WTC11 (cell line): ENCODE results near the gene NKAP.

Source experiments
- CREM ChIP-seq: sonication (generic); formaldehyde crosslinking; IDR thresholded peaks from 2 replicates; pipeline ENCODE4 v1.8.1; 2022; ENCODE audit warnings: mild to moderate bottlenecking, missing genetic modification reagents, moderate library complexity
- GTF2I ChIP-seq: fragments of 250-450 bp; sonication (Bioruptor Pico); conservative IDR thresholded peaks from 2 replicates; pipeline ENCODE4 v1.4.0; 2021; ENCODE audit warnings: mild to moderate bottlenecking
- RELA ChIP-seq: sonication (generic); formaldehyde crosslinking; IDR thresholded peaks from 2 replicates; pipeline ENCODE4 v1.8.1; 2022; ENCODE audit warnings: missing genetic modification reagents, mild to moderate bottlenecking, borderline replicate concordance
- ZNF416 ChIP-seq: fragments of 250-450 bp; sonication (Bioruptor Pico); IDR thresholded peaks from 2 replicates; pipeline ENCODE4 v1.9.0; 2021; ENCODE audit warnings: mild to moderate bottlenecking, inconsistent platforms
- TF ChIP-seq, protein P1 (sequence below): sonication (generic); formaldehyde crosslinking; IDR thresholded peaks from 2 replicates; pipeline ENCODE4 v1.8.1; 2023; ENCODE audit warnings: mild to moderate bottlenecking, missing genetic modification reagents
- TF ChIP-seq, protein P2 (sequence below): sonication (generic); formaldehyde crosslinking; IDR thresholded peaks from 2 replicates; pipeline ENCODE4 v1.8.0; 2022; ENCODE audit warnings: mild to moderate bottlenecking, missing genetic modification reagents
- TF ChIP-seq, protein P3 (sequence below): fragments of 200-600 bp; IDR thresholded peaks from 2 replicates; pipeline ENCODE4 v1.8.0; 2022; ENCODE audit warnings: antibody characterized with exemption
- TF ChIP-seq, protein P4 (sequence below): sonication (generic); formaldehyde crosslinking; IDR thresholded peaks from 2 replicates; pipeline ENCODE4 v1.8.1; 2023; ENCODE audit warnings: mild to moderate bottlenecking, moderate library complexity, missing genetic modification reagents
- TF ChIP-seq, protein P5 (sequence below): sonication (generic); formaldehyde crosslinking; IDR thresholded peaks from 2 replicates; pipeline ENCODE4 v1.8.1; 2022; ENCODE audit warnings: mild to moderate bottlenecking, missing genetic modification reagents, moderate library complexity, borderline replicate concordance

DNA sequence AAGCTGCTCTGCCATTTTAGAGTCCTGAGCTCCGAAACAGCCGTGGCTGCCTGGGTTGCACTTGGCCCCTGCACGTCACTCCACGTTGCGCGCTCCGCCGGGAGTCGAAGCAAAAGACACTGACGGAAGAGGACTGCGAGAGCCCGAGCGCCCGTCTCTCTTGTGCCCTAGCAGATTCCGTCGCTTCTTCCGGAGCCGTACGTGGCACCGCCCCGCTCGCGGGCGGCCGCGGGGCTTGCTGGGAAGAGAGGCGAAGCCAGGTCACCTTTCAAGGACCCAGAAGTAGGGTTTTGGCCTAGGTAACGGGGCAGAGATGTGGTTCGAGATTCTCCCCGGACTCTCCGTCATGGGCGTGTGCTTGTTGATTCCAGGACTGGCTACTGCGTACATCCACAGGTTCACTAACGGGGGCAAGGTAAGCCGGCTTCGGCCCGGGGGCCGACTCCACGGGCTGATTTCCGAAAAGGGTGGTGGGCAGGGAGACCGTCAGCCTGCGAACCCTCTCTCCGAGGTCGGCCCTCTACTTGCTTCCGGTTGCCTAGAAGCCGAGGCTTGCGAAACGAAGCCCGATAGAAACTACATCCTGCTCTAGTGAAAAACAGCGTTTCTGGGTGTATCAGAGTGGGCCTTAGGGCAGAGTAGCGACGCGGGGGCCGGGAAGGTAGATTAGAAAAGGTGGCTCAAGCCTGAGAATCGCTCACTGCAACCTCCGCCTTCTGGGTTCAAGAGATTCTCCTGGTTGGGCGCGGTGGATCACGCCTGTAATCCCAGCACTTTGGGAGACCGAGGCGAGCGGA is 71.8 kb downstream of the NKAP start, which contains the start of the genes NDUFA1 and RNF113A:
- TF ChIP-seq GTF2I (CRISPR knock-in tag) (no peak), ZNF416 (no peak), RELA (CRISPR knock-in tag) (no peak), CREM (CRISPR knock-in tag) (0 out of 2 replicates have a peak, but pooled peaks have one; percentile 35)
- TF ChIP-seq, protein P1, sequence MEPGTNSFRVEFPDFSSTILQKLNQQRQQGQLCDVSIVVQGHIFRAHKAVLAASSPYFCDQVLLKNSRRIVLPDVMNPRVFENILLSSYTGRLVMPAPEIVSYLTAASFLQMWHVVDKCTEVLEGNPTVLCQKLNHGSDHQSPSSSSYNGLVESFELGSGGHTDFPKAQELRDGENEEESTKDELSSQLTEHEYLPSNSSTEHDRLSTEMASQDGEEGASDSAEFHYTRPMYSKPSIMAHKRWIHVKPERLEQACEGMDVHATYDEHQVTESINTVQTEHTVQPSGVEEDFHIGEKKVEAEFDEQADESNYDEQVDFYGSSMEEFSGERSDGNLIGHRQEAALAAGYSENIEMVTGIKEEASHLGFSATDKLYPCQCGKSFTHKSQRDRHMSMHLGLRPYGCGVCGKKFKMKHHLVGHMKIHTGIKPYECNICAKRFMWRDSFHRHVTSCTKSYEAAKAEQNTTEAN = no peak
- TF ChIP-seq, protein P2, sequence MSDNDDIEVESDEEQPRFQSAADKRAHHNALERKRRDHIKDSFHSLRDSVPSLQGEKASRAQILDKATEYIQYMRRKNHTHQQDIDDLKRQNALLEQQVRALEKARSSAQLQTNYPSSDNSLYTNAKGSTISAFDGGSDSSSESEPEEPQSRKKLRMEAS = peak; percentile 20; the same call in 1 of the 2 replicates
- TF ChIP-seq, protein P3, sequence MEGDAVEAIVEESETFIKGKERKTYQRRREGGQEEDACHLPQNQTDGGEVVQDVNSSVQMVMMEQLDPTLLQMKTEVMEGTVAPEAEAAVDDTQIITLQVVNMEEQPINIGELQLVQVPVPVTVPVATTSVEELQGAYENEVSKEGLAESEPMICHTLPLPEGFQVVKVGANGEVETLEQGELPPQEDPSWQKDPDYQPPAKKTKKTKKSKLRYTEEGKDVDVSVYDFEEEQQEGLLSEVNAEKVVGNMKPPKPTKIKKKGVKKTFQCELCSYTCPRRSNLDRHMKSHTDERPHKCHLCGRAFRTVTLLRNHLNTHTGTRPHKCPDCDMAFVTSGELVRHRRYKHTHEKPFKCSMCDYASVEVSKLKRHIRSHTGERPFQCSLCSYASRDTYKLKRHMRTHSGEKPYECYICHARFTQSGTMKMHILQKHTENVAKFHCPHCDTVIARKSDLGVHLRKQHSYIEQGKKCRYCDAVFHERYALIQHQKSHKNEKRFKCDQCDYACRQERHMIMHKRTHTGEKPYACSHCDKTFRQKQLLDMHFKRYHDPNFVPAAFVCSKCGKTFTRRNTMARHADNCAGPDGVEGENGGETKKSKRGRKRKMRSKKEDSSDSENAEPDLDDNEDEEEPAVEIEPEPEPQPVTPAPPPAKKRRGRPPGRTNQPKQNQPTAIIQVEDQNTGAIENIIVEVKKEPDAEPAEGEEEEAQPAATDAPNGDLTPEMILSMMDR = no peak
- TF ChIP-seq, protein P4, sequence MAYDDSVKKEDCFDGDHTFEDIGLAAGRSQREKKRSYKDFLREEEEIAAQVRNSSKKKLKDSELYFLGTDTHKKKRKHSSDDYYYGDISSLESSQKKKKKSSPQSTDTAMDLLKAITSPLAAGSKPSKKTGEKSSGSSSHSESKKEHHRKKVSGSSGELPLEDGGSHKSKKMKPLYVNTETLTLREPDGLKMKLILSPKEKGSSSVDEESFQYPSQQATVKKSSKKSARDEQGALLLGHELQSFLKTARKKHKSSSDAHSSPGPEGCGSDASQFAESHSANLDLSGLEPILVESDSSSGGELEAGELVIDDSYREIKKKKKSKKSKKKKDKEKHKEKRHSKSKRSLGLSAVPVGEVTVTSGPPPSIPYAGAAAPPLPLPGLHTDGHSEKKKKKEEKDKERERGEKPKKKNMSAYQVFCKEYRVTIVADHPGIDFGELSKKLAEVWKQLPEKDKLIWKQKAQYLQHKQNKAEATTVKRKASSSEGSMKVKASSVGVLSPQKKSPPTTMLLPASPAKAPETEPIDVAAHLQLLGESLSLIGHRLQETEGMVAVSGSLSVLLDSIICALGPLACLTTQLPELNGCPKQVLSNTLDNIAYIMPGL (CRISPR knock-in tag) = no peak
- TF ChIP-seq, protein P5, sequence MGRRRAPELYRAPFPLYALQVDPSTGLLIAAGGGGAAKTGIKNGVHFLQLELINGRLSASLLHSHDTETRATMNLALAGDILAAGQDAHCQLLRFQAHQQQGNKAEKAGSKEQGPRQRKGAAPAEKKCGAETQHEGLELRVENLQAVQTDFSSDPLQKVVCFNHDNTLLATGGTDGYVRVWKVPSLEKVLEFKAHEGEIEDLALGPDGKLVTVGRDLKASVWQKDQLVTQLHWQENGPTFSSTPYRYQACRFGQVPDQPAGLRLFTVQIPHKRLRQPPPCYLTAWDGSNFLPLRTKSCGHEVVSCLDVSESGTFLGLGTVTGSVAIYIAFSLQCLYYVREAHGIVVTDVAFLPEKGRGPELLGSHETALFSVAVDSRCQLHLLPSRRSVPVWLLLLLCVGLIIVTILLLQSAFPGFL = no peak
